Fibroblast of gingiva (primary cell): ENCODE results near the gene TANK.
"Not testable (repeated sequence)": the region's sequence is repeated elsewhere in the genome, so short reads cannot be mapped to it uniquely, and the experiment has no call there.

Source experiments
- DNase-seq: peaks from one replicate; pipeline ENCODE4 v3.0.0-alpha.2; 2011; ENCODE audit warnings: low read depth

Gene TANK

DNA sequence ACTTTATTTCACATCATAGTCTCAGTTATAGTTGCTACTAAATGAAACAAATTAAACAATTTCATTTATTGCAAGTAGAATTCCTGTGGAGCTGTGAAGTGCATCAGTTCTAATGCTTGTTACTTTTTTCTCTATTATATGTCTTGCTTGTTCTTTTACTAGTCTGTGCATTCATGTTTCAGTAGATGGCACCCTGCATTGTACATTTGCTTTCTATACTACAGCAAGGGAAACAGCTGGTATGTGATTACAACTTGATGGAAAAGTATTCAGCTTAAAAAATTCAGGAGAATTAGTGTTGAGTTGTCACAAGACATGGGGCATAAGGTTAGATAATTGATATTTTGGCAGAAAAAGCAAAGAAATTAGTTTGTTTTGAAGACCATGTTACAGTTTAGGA, 72.3 kb downstream of the TANK start:
- DNase-seq, result no peak

DNA sequence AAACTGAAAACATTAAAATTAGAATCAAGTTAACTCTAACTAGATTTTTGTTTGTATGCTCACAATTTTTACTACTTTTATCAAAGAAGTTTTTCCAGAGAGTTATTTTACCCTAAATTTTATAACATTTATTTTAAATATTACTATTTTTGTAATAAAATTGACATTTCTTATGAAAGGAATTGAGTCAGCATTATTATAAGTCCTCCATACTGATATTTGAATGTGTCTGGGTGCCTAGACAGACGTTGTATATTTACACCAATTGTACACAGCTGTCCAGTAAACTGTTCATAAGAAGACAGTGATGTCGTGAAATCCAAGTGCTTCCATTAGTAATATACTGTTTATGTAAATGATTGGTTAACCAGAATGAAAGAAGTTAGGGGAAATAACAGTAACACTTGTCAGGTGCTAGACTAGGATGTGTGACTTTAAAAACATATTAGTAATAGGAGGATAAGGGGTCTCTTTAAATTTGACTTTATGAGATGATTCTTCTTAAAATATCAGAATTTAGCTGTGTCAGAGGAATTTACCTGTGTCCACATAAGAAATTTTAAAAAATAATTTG, 73.7 kb downstream of the TANK start:
- DNase-seq, result no peak

- no peak for DNase-seq
Observed at GRCh38 chr2:161234627-161235026, 74.4 kb downstream of the TANK start.

- DNase-seq, result peak; percentile 63
Observed at GRCh38 chr2:161237392-161238264, 77.4 kb downstream of the TANK start.

GRCh38 chr2:161238265-161238559, 78.0 kb downstream of the TANK start:
- DNase-seq, result no peak

- DNase-seq, result peak; percentile 49
Observed at GRCh38 chr2:161238560-161239325, 78.5 kb downstream of the TANK start.

GRCh38 chr2:161239326-161240109, 79.3 kb downstream of the TANK start:
- DNase-seq, result no peak

DNA sequence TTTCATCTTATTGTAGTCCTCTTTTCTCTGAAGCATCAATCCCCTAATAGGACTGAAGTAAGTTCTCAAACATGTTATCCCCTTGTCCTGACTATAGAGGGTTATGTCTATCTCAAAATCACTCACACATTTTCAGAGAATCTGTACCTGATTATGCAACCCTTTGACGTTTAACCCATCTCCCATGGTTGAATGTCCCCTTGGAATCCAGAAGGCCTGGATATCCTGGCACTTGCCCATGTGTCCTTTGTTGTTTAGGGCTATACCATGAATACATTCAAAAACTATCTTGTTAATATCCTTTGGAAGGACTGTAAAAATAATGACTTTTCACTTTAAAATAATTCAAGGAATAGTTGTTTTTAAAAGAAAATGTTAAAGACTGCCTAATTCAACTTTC, 81.7 kb downstream of the TANK start:
- DNase-seq, result no peak

DNA sequence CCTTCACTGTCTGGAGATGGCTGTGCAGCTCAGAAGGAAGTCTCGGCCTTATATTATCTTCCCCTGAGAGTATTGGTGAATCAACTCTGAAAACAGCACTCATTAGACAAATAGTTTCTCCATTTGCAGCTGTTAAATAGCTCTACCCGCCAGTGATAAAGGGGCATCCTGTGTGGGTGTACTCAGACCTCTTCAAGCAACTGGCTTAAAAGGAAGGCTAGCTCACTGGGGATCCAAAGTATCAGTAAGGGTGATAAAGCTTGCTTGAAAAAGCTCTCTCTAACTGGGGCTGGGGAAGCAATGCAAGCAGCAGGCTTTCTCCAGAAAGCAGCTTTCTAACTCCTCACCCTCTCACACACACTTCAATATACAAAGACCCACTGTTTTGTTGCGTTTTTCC, 83.1 kb downstream of the TANK start:
- no peak for DNase-seq

GRCh38 chr2:161243905-161244304, 83.7 kb downstream of the TANK start:
- DNase-seq, result no peak

DNA sequence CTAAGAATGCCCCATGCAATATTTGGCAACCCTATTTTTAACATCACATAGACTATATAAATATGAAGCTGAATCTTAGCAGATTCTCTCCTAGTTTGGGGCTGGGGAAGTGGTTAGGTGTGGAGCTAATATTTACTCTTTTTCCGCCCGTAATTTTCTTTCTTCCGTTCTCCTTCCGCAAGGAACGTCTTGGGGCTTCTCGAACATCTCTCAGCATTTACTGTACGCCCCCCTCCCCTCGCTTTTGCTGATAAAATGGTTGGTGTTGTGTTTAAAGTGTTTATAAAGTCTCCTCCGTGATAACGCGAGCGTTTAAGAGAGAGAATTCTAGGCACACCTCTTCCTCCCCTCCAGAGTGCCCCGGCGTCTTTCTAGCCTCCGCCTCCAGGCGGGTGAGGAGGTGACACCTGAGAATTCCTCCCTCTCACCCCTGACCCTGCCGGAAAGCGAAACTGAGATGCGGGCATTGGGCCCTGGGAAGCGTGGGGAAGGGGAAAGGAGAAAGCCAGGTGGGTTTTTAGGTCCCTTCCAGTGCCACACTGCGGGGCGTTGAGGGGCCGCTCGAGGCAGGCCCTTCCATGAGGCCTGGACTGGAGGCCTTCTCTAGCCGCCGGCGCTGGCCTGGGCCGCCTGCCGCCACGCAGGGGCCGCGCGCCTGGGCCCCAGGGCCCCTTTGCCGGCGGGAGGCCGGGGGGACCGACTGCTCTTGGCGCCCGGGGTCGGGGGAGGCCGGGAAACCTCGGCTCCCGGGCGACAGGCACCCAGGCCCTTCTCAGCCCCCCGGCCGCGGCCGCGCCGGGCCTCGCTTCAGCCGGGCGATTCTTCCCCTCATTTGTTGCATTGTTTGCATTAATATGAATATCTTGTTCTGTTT, 84.4 kb downstream of the TANK start:
- not testable (repeated sequence) for DNase-seq

- no peak for DNase-seq
Observed at GRCh38 chr2:161245261-161245553, 85.0 kb downstream of the TANK start.

GRCh38 chr2:161245671-161246070, 85.4 kb downstream of the TANK start:
- DNase-seq, result no peak

DNA sequence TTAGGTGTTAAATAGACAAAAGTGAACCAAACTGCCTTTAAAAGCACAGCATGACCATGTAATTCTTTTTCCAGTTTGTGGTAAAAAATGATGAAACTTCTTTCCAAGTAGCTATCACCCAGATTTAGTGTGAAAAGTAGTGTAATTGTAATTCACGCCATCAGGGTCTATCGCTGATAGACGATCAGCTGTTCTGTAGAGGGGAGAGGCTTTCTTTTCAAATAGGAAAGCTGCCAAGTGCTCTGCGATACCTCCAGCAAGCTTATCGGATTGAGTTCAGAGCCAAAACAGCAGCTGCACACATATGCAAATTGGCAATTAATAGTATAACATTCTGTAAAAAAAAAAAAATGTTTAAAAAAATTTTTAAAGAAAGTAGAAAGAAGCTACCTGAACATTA, 86.1 kb downstream of the TANK start:
- no peak for DNase-seq

DNA sequence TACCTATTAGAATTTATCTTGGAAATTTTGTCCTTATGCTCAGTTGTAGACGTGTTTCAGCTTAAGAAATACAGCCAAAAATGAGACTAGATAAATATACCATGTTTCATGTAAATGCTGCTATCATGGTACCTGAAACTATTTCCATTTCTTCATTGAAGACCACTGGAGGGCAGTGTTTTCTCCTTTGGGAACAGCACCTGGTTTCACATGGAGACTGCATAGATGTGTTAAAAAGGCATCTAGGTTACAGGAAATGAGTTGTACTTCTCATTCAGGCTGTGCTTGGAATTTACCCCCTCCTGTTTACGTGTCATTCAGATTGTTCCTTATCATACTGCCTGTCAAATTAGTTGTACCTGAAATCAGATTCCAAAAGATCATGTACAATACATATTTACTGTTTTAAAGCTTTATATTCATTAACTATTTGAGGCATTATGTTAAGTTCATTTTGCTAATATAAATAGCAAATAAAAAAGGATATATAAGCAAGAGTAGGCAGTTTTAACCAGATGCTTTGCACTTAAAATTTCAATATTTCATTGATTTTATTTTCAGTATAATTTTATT, 90.7 kb downstream of the TANK start:
- no peak for DNase-seq

GRCh38 chr2:161257123-161257952, 97.1 kb downstream of the TANK start:
- DNase-seq, result no peak

- DNase-seq, result no peak
Observed at GRCh38 chr2:161265874-161266273, 105.6 kb downstream of the TANK start.

DNA sequence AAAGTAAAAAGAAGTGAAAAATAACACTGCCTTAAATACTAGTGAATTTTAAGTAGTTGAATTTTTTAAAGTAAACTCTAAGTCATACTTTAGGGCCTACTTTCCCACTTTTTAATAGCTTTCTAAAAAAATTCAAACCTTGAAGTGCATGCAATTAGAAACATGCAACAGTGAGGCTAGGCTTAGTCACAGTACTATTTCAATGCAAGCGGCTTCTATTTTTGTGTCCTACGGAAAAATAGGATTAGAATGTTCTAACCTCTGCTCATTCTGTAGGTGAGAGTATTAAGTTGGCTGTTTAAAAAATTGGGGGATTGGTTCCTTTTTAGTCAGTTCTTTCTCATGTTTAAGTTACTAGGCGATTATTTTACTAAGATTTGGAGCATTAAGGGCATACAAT, 108.9 kb downstream of the TANK start:
- DNase-seq, result no peak

GRCh38 chr2:161273038-161273760, 113.0 kb downstream of the TANK start:
- DNase-seq, result peak; percentile 42
